Neural progenitor cell (in vitro differentiated cells): ENCODE results near the gene FOXL3. TPM values are rescaled to one million over a fixed set of nuclear protein-coding genes. Genes with fewer than 3 reads are reported as not detected.

ENCODE experiments used
- DNase-seq: peaks from one replicate; pipeline ENCODE4 v3.0.0-alpha.2; 2016; ENCODE audit warnings: low spot score
- H2AFZ ChIP-seq: fragments of 200-600 bp; sonication (generic); replicated peaks from 2 replicates; pipeline ENCODE4 v1.6.1; 2016; ENCODE audit warnings: antibody characterized with exemption
- H3F3A ChIP-seq: fragments of 200-600 bp; sonication (generic); 2 replicates; pipeline ENCODE4 v1.6.1; 2016; ENCODE audit warnings: antibody characterized with exemption, low read depth
- H3K27ac ChIP-seq: fragments of 200-600 bp; sonication (generic); 2 replicates; pipeline ENCODE4 v1.5.1; 2016; ENCODE audit warnings: mild to moderate bottlenecking
- H3K27me3 ChIP-seq: fragments of 200-600 bp; sonication (generic); 2 replicates; pipeline ENCODE4 v1.6.1; 2016; ENCODE audit warnings: mild to moderate bottlenecking, moderate library complexity
- H3K36me3 ChIP-seq: fragments of 200-600 bp; sonication (generic); 2 replicates; pipeline ENCODE4 v1.5.1; 2016
- H3K4me1 ChIP-seq: fragments of 200-600 bp; sonication (generic); 2 replicates; pipeline ENCODE4 v1.6.1; 2016; ENCODE audit warnings: mixed run types
- H3K4me2 ChIP-seq: fragments of 200-600 bp; sonication (generic); 2 replicates; pipeline ENCODE4 v1.6.1; 2016
- H3K4me3 ChIP-seq: fragments of 200-600 bp; sonication (generic); 2 replicates; pipeline ENCODE4 v1.5.1; 2016
- H3K79me2 ChIP-seq: fragments of 200-600 bp; sonication (generic); 2 replicates; pipeline ENCODE4 v1.6.1; 2016; ENCODE audit warnings: low read depth
- H3K9ac ChIP-seq: fragments of 200-600 bp; sonication (generic); 2 replicates; pipeline ENCODE4 v1.6.1; 2016
- H3K9me3 ChIP-seq: fragments of 200-600 bp; sonication (generic); 2 replicates; pipeline ENCODE4 v1.5.1; 2016; ENCODE audit warnings: low read depth
- H4K20me1 ChIP-seq: fragments of 200-600 bp; sonication (generic); 2 replicates; pipeline ENCODE4 v1.6.1; 2016; ENCODE audit warnings: low read depth
- H3K27ac Mint-ChIP-seq: 3 replicates; pipeline ENCODE4 v1.8.0; 2021; ENCODE audit warnings: mixed read lengths
- H3K27me3 Mint-ChIP-seq: 2 replicates; pipeline ENCODE4 v1.8.0; 2022; ENCODE audit warnings: low read depth, mild to moderate bottlenecking, inconsistent platforms, moderate library complexity, mixed read lengths; ENCODE audit not compliant: insufficient read depth
- H3K36me3 Mint-ChIP-seq: 3 replicates; pipeline ENCODE4 v1.8.0; 2021; ENCODE audit warnings: mixed read lengths
- H3K4me1 Mint-ChIP-seq: 3 replicates; pipeline ENCODE4 v1.8.0; 2021; ENCODE audit warnings: mixed read lengths
- H3K4me3 Mint-ChIP-seq: 3 replicates; pipeline ENCODE4 v1.8.0; 2021; ENCODE audit warnings: mild to moderate bottlenecking, moderate library complexity, mixed read lengths
- H3K9me3 Mint-ChIP-seq: 3 replicates; pipeline ENCODE4 v1.8.0; 2020; ENCODE audit warnings: mixed read lengths
- CTCF ChIP-seq: fragments of 200-600 bp; sonication (generic); IDR thresholded peaks from 2 replicates; pipeline ENCODE4 v1.5.1; 2017; ENCODE audit warnings: antibody characterized with exemption, mild to moderate bottlenecking
- EZH2 ChIP-seq: fragments of 200-600 bp; sonication (generic); IDR thresholded peaks from 2 replicates; pipeline ENCODE4 v1.6.1; 2017; ENCODE audit warnings: antibody characterized with exemption, mild to moderate bottlenecking, moderate library complexity
- EZH2phosphoT487 ChIP-seq: fragments of 200-600 bp; sonication (generic); IDR thresholded peaks from 2 replicates; pipeline ENCODE4 v1.6.1; 2017; ENCODE audit warnings: antibody characterized with exemption
- total RNA-seq: library from RNA; depleted of rRNA; stranded (reverse); fragments of >200 nt; gene quantifications from 2 replicates; pipeline ENCODE4 v1.2.3, GENCODE V29; 2015; ENCODE audit warnings: low replicate concordance

FOXL3 gene
- total RNA-seq, 1 donor from 2014 or later, result not detected

- Histone ChIP-seq H3K36me3 (no peaks in the 10 kb centered on the region), H3K9ac (no peak overlapping the region), H3F3A (no peaks in the 10 kb centered on the region), H3K4me1 (no peaks in the 10 kb centered on the region), H3K27me3 (no peaks in the 10 kb centered on the region), H3K27ac (no peak overlapping the region), H3K4me2 (no peak overlapping the region), H4K20me1 (no peaks in the 10 kb centered on the region), H3K4me3 (no peak overlapping the region), H2AFZ (no peak overlapping the region), H3K79me2 (no peaks in the 10 kb centered on the region), H3K9me3 (no peaks in the 10 kb centered on the region)
- peaks cover 17% of the 10 kb centered on the region for H3K36me3 Mint-ChIP-seq
- peaks cover 5% of the 10 kb centered on the region for H3K9me3 Mint-ChIP-seq
- H3K27me3 Mint-ChIP-seq, result peaks cover 3% of the 10 kb centered on the region
- no peak for DNase-seq
- TF ChIP-seq EZH2 (no peak), CTCF (no peak), EZH2phosphoT487 (no peak)
- H3K27ac Mint-ChIP-seq, result no peak overlapping the region
- H3K4me1 Mint-ChIP-seq, result peaks cover 2% of the 10 kb centered on the region
- H3K4me3 Mint-ChIP-seq, result no peak overlapping the region
Measured at GRCh38 chr7:255721-256361, 34.1 kb upstream of the FOXL3 start.

- H3F3A ChIP-seq, result no peaks in the 10 kb centered on the region
- Mint-ChIP-seq H3K4me3 (no peak overlapping the region), H3K4me1 (peaks cover 2% of the 10 kb centered on the region), H3K9me3 (peaks cover 9% of the 10 kb centered on the region), H3K36me3 (peaks cover 19% of the 10 kb centered on the region), H3K27ac (no peak overlapping the region), H3K27me3 (peaks cover 3% of the 10 kb centered on the region)
- no peaks in the 10 kb centered on the region for H3K4me1 ChIP-seq
- H3K27ac ChIP-seq, result no peak overlapping the region
- no peak overlapping the region for H3K9ac ChIP-seq
- no peak overlapping the region for H3K4me2 ChIP-seq
- no peak for DNase-seq
- no peaks in the 10 kb centered on the region for H3K27me3 ChIP-seq
- H3K4me3 ChIP-seq, result no peak overlapping the region
- no peaks in the 10 kb centered on the region for H3K36me3 ChIP-seq
- no peaks in the 10 kb centered on the region for H3K9me3 ChIP-seq
- no peak for TF ChIP-seq CTCF
- no peak for TF ChIP-seq EZH2phosphoT487
- TF ChIP-seq EZH2, result no peak
- no peak overlapping the region for H2AFZ ChIP-seq
- H3K79me2 ChIP-seq, result no peaks in the 10 kb centered on the region
- no peaks in the 10 kb centered on the region for H4K20me1 ChIP-seq
Measured at GRCh38 chr7:256461-256940, 33.5 kb upstream of the FOXL3 start.

- Histone ChIP-seq H4K20me1 (no peaks in the 10 kb centered on the region), H3K27ac (no peak overlapping the region), H3K4me1 (no peaks in the 10 kb centered on the region), H2AFZ (no peak overlapping the region), H3K9ac (no peak overlapping the region), H3K9me3 (no peaks in the 10 kb centered on the region), H3K36me3 (no peaks in the 10 kb centered on the region), H3K4me3 (no peak overlapping the region), H3K27me3 (no peaks in the 10 kb centered on the region), H3K4me2 (no peak overlapping the region), H3F3A (peaks cover under 1% of the 10 kb centered on the region), H3K79me2 (no peaks in the 10 kb centered on the region)
- Mint-ChIP-seq H3K27me3 (peaks cover 6% of the 10 kb centered on the region), H3K4me1 (peaks cover 2% of the 10 kb centered on the region), H3K27ac (no peak overlapping the region), H3K36me3 (peaks cover 22% of the 10 kb centered on the region), H3K4me3 (no peak overlapping the region), H3K9me3 (peaks cover 15% of the 10 kb centered on the region)
- DNase-seq, result no peak
- no peak for TF ChIP-seq CTCF
- no peak for TF ChIP-seq EZH2phosphoT487
- no peak for TF ChIP-seq EZH2
Measured at GRCh38 chr7:256981-257646, 32.9 kb upstream of the FOXL3 start.
